ENCODE measurements around the gene ZNF423. TPM values are rescaled to one million over a fixed set of nuclear protein-coding genes. Genes with fewer than 3 reads are reported as not detected.

ZNF423 gene
- total RNA-seq, 1 donor from 2014 or later = 10.7 TPM

DNA sequence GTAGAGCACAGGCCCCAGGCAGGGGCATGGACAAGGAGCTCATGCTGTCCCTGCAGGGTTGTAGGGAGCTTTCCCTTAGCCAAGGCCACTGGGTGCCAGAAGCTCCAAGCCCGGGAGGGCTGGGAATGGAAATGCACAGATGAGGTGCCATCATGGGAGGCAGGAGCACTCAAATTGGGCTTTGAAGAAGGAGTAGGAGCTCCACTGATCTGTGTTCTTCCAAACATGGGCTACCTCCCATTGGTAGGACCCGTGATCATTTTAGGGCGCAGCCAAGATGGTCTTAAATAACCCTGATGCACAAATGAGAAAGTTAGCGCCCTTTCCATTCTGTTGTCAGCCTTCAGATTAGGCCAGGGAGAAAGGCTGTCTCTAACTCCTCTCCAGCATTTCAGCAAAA, 201.5 kb downstream of the ZNF423 start:
- Histone ChIP-seq H3K36me3 (no peaks in the 10 kb centered on the region), H3K27me3 (ENCODE audit: low read depth) (no peaks in the 10 kb centered on the region), H3K27ac (no peak overlapping the region), H3K9me3 (no peaks in the 10 kb centered on the region), H3K4me1 (no peaks in the 10 kb centered on the region), H3K4me3 (no peak overlapping the region)
- DNase-seq (no peak), ATAC-seq (no peak)
- TF ChIP-seq, protein P1, sequence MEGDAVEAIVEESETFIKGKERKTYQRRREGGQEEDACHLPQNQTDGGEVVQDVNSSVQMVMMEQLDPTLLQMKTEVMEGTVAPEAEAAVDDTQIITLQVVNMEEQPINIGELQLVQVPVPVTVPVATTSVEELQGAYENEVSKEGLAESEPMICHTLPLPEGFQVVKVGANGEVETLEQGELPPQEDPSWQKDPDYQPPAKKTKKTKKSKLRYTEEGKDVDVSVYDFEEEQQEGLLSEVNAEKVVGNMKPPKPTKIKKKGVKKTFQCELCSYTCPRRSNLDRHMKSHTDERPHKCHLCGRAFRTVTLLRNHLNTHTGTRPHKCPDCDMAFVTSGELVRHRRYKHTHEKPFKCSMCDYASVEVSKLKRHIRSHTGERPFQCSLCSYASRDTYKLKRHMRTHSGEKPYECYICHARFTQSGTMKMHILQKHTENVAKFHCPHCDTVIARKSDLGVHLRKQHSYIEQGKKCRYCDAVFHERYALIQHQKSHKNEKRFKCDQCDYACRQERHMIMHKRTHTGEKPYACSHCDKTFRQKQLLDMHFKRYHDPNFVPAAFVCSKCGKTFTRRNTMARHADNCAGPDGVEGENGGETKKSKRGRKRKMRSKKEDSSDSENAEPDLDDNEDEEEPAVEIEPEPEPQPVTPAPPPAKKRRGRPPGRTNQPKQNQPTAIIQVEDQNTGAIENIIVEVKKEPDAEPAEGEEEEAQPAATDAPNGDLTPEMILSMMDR (IDR thresholded peaks at IDR 0.05) = no peak
- intact Hi-C loops (cut with DNase I) = no loop called here

DNA sequence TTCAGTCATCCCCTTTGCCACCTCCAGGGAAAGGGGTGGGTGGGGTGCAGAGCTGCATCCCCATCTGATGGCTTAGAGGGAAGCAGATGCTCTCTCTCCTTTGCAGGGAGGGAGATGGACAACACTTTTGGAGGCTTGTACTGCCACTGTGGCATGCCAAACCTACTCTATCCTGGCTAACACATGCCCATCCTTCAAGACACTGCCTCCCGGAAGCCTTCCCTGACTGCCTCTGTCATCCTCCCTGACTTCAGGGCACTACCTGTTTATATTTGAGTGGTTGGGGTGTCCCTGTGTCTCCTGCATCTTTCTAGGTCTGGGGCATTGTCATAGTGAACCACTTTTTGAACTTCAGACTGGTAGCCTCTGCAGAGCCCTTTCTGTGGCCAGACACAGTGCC, 202.3 kb downstream of the ZNF423 start:
- Histone ChIP-seq H3K27me3 (ENCODE audit: low read depth) (no peaks in the 10 kb centered on the region), H3K9me3 (peaks cover 7% of the 10 kb centered on the region), H3K36me3 (no peaks in the 10 kb centered on the region), H3K27ac (no peak overlapping the region), H3K4me3 (no peak overlapping the region), H3K4me1 (no peaks in the 10 kb centered on the region)
- ATAC-seq = no peak
- TF ChIP-seq, protein P1 (IDR thresholded peaks at IDR 0.05) = no peak
- DNase-seq = no peak
- intact Hi-C loops (cut with DNase I) = no loop called here

DNA sequence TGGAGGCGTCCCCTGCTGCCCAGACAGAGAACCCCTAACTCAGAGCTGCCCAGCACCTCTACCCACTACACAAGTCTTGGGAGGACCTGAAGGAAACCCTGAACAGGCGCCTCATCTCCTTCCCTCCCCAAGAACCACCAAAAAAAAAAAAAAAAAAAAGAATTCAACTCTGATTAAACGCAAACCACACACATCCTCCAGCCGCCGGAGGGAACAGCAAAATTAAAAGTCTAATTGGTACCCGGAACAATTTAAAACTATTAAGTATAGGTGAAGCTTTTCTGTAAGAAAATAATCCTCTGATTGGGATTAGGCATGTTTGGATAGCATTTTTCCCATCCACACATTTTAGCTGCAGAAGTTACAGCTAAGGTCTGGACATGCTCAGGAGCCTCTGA, 202.7 kb downstream of the ZNF423 start:
- Histone ChIP-seq H3K27me3 (ENCODE audit: low read depth) (no peaks in the 10 kb centered on the region), H3K9me3 (peaks cover 11% of the 10 kb centered on the region), H3K36me3 (no peaks in the 10 kb centered on the region), H3K4me1 (no peaks in the 10 kb centered on the region), H3K4me3 (no peak overlapping the region), H3K27ac (no peak overlapping the region)
- DNase-seq (no peak), ATAC-seq (no peak)
- TF ChIP-seq, protein P1 (IDR thresholded peaks at IDR 0.05) = no peak
- intact Hi-C loops (cut with DNase I) = no loop called here

DNA sequence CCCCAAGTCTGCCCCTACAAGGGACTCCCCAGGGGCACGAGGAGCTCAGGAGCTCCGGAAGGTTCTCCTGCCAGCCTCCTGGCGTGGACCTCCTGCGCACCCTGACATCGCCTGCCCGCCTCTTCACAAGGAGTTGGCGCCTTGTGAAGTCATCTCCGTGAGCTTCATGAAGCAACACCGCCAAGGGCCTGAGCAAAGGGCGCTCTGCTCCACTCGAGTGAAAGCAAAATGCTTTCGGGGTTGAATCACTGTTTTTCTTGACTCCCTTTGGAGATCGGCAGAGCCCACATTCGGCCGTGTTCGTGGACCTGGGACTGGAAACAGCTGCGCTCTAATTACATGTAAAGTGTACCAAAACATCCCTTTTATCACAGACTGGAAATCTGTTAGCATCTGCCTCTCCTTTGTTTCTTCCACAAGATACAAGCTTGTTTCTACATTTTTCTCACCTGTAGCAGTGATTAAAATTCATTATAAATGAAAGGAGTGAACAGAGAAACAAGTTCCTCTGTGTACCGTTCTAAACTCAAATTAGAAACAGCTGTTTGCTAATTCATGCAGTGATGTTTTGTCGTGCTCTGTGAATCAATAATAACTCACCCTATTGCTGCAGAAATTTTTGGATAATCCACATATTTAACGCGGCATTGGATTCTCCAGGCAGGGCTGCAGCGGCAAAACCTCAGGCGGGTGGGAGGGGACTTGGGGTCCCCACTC, 203.3 kb downstream of the ZNF423 start:
- intact Hi-C loops (cut with DNase I) = no loop called here
- no peak overlapping the region for H3K4me3 ChIP-seq
- ATAC-seq = no peak

DNA sequence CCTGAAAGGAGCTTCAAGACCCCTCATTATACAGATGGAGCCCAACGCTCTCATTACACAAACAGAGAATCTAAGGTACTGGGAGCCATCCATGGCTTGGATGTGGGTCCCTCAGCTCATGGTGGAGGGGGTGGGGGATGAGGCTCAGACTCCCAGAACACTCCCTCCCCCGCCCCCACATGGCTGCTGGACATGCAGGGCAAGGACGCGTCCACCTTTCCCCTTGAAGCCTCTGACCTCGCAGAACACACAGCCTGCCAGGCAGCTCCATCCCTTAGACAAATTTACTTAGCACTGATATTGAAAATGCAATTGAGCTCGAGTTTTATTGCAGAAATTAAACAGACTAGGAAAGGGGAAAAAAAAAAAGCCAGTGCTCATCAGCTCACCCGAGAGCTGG, 203.9 kb downstream of the ZNF423 start:
- peak; percentile 22 for DNase-seq
- Histone ChIP-seq H3K4me3 (no peak overlapping the region), H3K36me3 (no peaks in the 10 kb centered on the region), H3K27ac (no peak overlapping the region), H3K27me3 (ENCODE audit: low read depth) (no peaks in the 10 kb centered on the region), H3K4me1 (no peaks in the 10 kb centered on the region), H3K9me3 (peaks cover 22% of the 10 kb centered on the region)
- ATAC-seq = no peak
- TF ChIP-seq, protein P1 (IDR thresholded peaks at IDR 0.05) = no peak
- intact Hi-C loops (cut with DNase I) = no loop called here

More for the DNA sequence above, 203.3 kb downstream of the ZNF423 start:
- Histone ChIP-seq H3K9me3 (peaks cover 16% of the 10 kb centered on the region), H3K27me3 (ENCODE audit: low read depth) (no peaks in the 10 kb centered on the region), H3K36me3 (no peaks in the 10 kb centered on the region), H3K4me1 (no peaks in the 10 kb centered on the region), H3K27ac (no peak overlapping the region)
- peak; percentile 39 for DNase-seq
- TF ChIP-seq, protein P1 (IDR thresholded peaks at IDR 0.05) = no peak
